WERI-Rb-1 (cell line): ENCODE data around the gene SAMM50.
A peak's percentile ranks its signal among the peaks of the same experiment; 100 is the strongest.

Experiments
- DNase-seq: peaks from one replicate; pipeline ENCODE4 v3.0.0-alpha.2; 2020
- H3K27ac ChIP-seq: fragments of 250-450 bp; sonication (Bioruptor Pico); 2 replicates; pipeline ENCODE4 v1.5.1; 2020; ENCODE audit warnings: mild to moderate bottlenecking, moderate library complexity
- H3K27me3 ChIP-seq: fragments of 250-450 bp; sonication (Bioruptor Pico); 2 replicates; pipeline ENCODE4 v1.5.1; 2021; ENCODE audit warnings: mild to moderate bottlenecking, low read depth, moderate library complexity; ENCODE audit not compliant: insufficient read depth, severe bottlenecking
- H3K36me3 ChIP-seq: fragments of 250-450 bp; sonication (Bioruptor Pico); 2 replicates; pipeline ENCODE4 v1.5.1; 2020; ENCODE audit warnings: mild to moderate bottlenecking, moderate library complexity
- H3K4me3 ChIP-seq: 2 replicates; pipeline ENCODE4 v1.5.1; 2011; ENCODE audit warnings: low read depth, mild to moderate bottlenecking, control low read depth, low read length
- H3K9me3 ChIP-seq: fragments of 250-450 bp; sonication (Bioruptor Pico); 2 replicates; pipeline ENCODE4 v1.5.1; 2021; ENCODE audit warnings: mild to moderate bottlenecking, moderate library complexity; ENCODE audit not compliant: severe bottlenecking
- CTCF ChIP-seq: IDR thresholded peaks from 2 replicates; pipeline ENCODE4 v1.5.1; 2011; ENCODE audit warnings: low read depth, mild to moderate bottlenecking, control low read depth, inconsistent platforms, low read length

Gene SAMM50

GRCh38 chr22:43994416-43994815 lies 39.2 kb downstream of the SAMM50 start:
- Histone ChIP-seq H3K4me3 (no peak overlapping the region), H3K36me3 (peaks cover 75% of the 10 kb centered on the region), H3K9me3 (no peaks in the 10 kb centered on the region), H3K27me3 (no peaks in the 10 kb centered on the region), H3K27ac (no peak overlapping the region)
- TF ChIP-seq CTCF, result no peak
- no peak for DNase-seq

- Histone ChIP-seq H3K4me3 (no peak overlapping the region), H3K36me3 (peaks cover 67% of the 10 kb centered on the region)
These were observed 39.9 kb downstream of the SAMM50 start for GRCh38 chr22:43995057-43995685.

GRCh38 chr22:43995798-43996169 lies 40.5 kb downstream of the SAMM50 start:
- H3K9me3 ChIP-seq, result no peaks in the 10 kb centered on the region
- no peaks in the 10 kb centered on the region for H3K27me3 ChIP-seq
- H3K4me3 ChIP-seq, result no peak overlapping the region
- no peak overlapping the region for H3K27ac ChIP-seq
- no peak for DNase-seq
- no peak for TF ChIP-seq CTCF
- H3K36me3 ChIP-seq, result peaks cover 61% of the 10 kb centered on the region

More at GRCh38 chr22:43995057-43995685, 39.9 kb downstream of the SAMM50 start:
- H3K27ac ChIP-seq, result no peak overlapping the region
- DNase-seq, result no peak
- no peak for TF ChIP-seq CTCF
- H3K9me3 ChIP-seq, result no peaks in the 10 kb centered on the region
- H3K27me3 ChIP-seq, result no peaks in the 10 kb centered on the region

GRCh38 chr22:43996170-43996980 lies 41.1 kb downstream of the SAMM50 start:
- no peak for DNase-seq
- TF ChIP-seq CTCF, result no peak
- Histone ChIP-seq H3K27me3 (no peaks in the 10 kb centered on the region), H3K27ac (peak overlapping the region; percentile 69), H3K4me3 (no peak overlapping the region), H3K36me3 (peaks cover 55% of the 10 kb centered on the region), H3K9me3 (no peaks in the 10 kb centered on the region)

GRCh38 chr22:43996981-43997265 lies 41.7 kb downstream of the SAMM50 start:
- peaks cover 50% of the 10 kb centered on the region for H3K36me3 ChIP-seq
- no peaks in the 10 kb centered on the region for H3K9me3 ChIP-seq
- H3K27me3 ChIP-seq, result no peaks in the 10 kb centered on the region
- peak; percentile 76 for DNase-seq
- peak overlapping the region; percentile 69 for H3K27ac ChIP-seq
- H3K4me3 ChIP-seq, result no peak overlapping the region
- TF ChIP-seq CTCF, result peak; percentile 50
